HG02870 (cell line): Measurements from ENCODE around the gene SPINK1.
"Not testable (repeated sequence)": the region's sequence is repeated elsewhere in the genome, so short reads cannot be mapped to it uniquely, and the experiment has no call there.

Experiments used
- ATAC-seq: cut with Tn5 transposase; IDR thresholded peaks from one replicate; pipeline ENCODE4 v1.9.1; 2021; ENCODE audit warnings: mild to moderate bottlenecking, moderate library complexity; ENCODE audit not compliant: unreplicated experiment

The SPINK1 gene

GRCh38 chr5:147831465-147831864 is at the start of gene SPINK1:
Gene SPINK1, minus strand, starts transcription at chr5:147831671. Its CDS starts 94 bp downstream, at chr5:147831577.
- no peak for ATAC-seq

GRCh38 chr5:147880487-147880886 is 49.0 kb upstream of the SPINK1 start:
- ATAC-seq = no peak

GRCh38 chr5:147879784-147880183 is 48.3 kb upstream of the SPINK1 start:
- no peak for ATAC-seq

GRCh38 chr5:147878066-147878759 is 46.7 kb upstream of the SPINK1 start, which contains the start of gene SCGB3A2:
Gene SCGB3A2, plus strand, starts transcription at chr5:147878711. Its CDS starts 93 bp downstream, at chr5:147878804.
- ATAC-seq = no peak

GRCh38 chr5:147876626-147877025 is 45.2 kb upstream of the SPINK1 start:
- no peak for ATAC-seq

GRCh38 chr5:147876141-147876540 is 44.7 kb upstream of the SPINK1 start:
- no peak for ATAC-seq

GRCh38 chr5:147874910-147875367 is 43.5 kb upstream of the SPINK1 start:
- no peak for ATAC-seq

GRCh38 chr5:147874118-147874875 is 42.8 kb upstream of the SPINK1 start:
- ATAC-seq = not testable (repeated sequence)

- ATAC-seq = not testable (repeated sequence)
Observed at GRCh38 chr5:147872744-147873435, 41.4 kb upstream of the SPINK1 start.

- ATAC-seq = not testable (repeated sequence)
Observed at GRCh38 chr5:147871980-147872549, 40.6 kb upstream of the SPINK1 start.

- ATAC-seq = not testable (repeated sequence)
Observed at GRCh38 chr5:147869892-147870291, 38.4 kb upstream of the SPINK1 start.

- ATAC-seq = no peak
Observed at GRCh38 chr5:147869112-147869511, 37.6 kb upstream of the SPINK1 start.

- ATAC-seq = no peak
Observed at GRCh38 chr5:147863454-147864158, 32.1 kb upstream of the SPINK1 start.

- ATAC-seq = no peak
Observed at GRCh38 chr5:147860641-147861025, 29.2 kb upstream of the SPINK1 start.

- ATAC-seq = no peak
Observed at GRCh38 chr5:147859962-147860640, 28.6 kb upstream of the SPINK1 start.

GRCh38 chr5:147858565-147858964 is 27.1 kb upstream of the SPINK1 start:
- no peak for ATAC-seq

- peak; percentile 87 for ATAC-seq
Observed at GRCh38 chr5:147857302-147858129, 26.0 kb upstream of the SPINK1 start.

- no peak for ATAC-seq
Observed at GRCh38 chr5:147856801-147857200, 25.3 kb upstream of the SPINK1 start.

- no peak for ATAC-seq
Observed at GRCh38 chr5:147855774-147856069, 24.3 kb upstream of the SPINK1 start.
